NCI-H2107 treated with DMSO at 0.1 percent for 48 hours (cell line): Measurements from ENCODE around the gene ATG2B.
A peak's percentile ranks its signal among the peaks of the same experiment; 100 is the strongest.
"Not testable (repeated sequence)": the region's sequence is repeated elsewhere in the genome, so short reads cannot be mapped to it uniquely, and the experiment has no call there.

Experiments
- DNase-seq: peaks from one replicate; lab custom pipeline; 2025; ENCODE audit not compliant: unreplicated experiment; lab: John Stamatoyannopoulos, UW

Gene ATG2B

GRCh38 chr14:96373538-96373937 is 10.4 kb upstream of the ATG2B start:
- DNase-seq: no peak

GRCh38 chr14:96370528-96370927 is 7.4 kb upstream of the ATG2B start:
- no peak for DNase-seq

- DNase-seq: no peak
Observed at GRCh38 chr14:96368534-96368933, 5.4 kb upstream of the ATG2B start.

GRCh38 chr14:96364962-96365361 is 1.8 kb upstream of the ATG2B start:
- no peak for DNase-seq

- DNase-seq: peak; percentile 55
Observed at GRCh38 chr14:96363751-96364336, 703 bp upstream of the ATG2B start.

GRCh38 chr14:96362071-96362964 is 823 bp downstream of the ATG2B start:
- DNase-seq: peak; percentile 78

- no peak for DNase-seq
Observed at GRCh38 chr14:96359959-96360358, 3.2 kb downstream of the ATG2B start.

- no peak for DNase-seq
Observed at GRCh38 chr14:96357216-96357615, 5.9 kb downstream of the ATG2B start.

- no peak for DNase-seq
Observed at GRCh38 chr14:96354246-96354645, 8.9 kb downstream of the ATG2B start.

- DNase-seq: no peak
Observed at GRCh38 chr14:96352708-96353107, 10.4 kb downstream of the ATG2B start.

GRCh38 chr14:96351986-96352385 is 11.2 kb downstream of the ATG2B start:
- DNase-seq: no peak

- no peak for DNase-seq
Observed at GRCh38 chr14:96349286-96350075, 13.7 kb downstream of the ATG2B start.

GRCh38 chr14:96347957-96348356 is 15.2 kb downstream of the ATG2B start:
- not testable (repeated sequence) for DNase-seq

- no peak for DNase-seq
Observed at GRCh38 chr14:96345669-96346068, 17.5 kb downstream of the ATG2B start.

- DNase-seq: no peak
Observed at GRCh38 chr14:96341323-96341722, 21.8 kb downstream of the ATG2B start.

- no peak for DNase-seq
Observed at GRCh38 chr14:96338551-96338950, 24.6 kb downstream of the ATG2B start.

GRCh38 chr14:96324219-96324618 is 38.9 kb downstream of the ATG2B start:
- DNase-seq: no peak

- DNase-seq: no peak
Observed at GRCh38 chr14:96320605-96321004, 42.5 kb downstream of the ATG2B start.

GRCh38 chr14:96318836-96319235 is 44.3 kb downstream of the ATG2B start:
- DNase-seq: no peak

- no peak for DNase-seq
Observed at GRCh38 chr14:96316087-96316486, 47.1 kb downstream of the ATG2B start.

GRCh38 chr14:96310906-96311305 is 52.2 kb downstream of the ATG2B start:
- no peak for DNase-seq

GRCh38 chr14:96309896-96310330 is 53.2 kb downstream of the ATG2B start:
- DNase-seq: no peak
